PC-3 (cell line): ENCODE results near the gene GORAB. TPM values are rescaled to one million over a fixed set of nuclear protein-coding genes. Genes with fewer than 3 reads are reported as not detected.

Experiments used
- ATAC-seq: fragments of 200-7000 bp; cut with Tn5 transposase; 2 replicates; pipeline ENCODE4 v1.9.1; 2020; ENCODE audit warnings: mild to moderate bottlenecking, moderate library complexity
- BruUV-seq: library from RNA; stranded (reverse); fragments of 400-500 nt; replicated peaks from 2 replicates; lab custom pipeline; 2021; lab: Mats Ljungman, UMichigan
- CTCF ChIA-PET: fragments of 300-600 bp; sonication (Branson Sonifier 250); formaldehyde crosslinking; loops from one replicate; lab custom pipeline; 2022; ENCODE audit warnings: antibody characterized with exemption; lab: Charles Lee
- POLR2A ChIA-PET: fragments of 300-600 bp; sonication (Branson Sonifier 250); formaldehyde crosslinking; loops from one replicate; lab custom pipeline; 2022; ENCODE audit warnings: antibody characterized with exemption; ENCODE audit not compliant: unreplicated experiment; lab: Charles Lee
- DNase-seq: peaks from one replicate; pipeline ENCODE4 v3.0.0-alpha.2; 2015
- H2AFZ ChIP-seq: fragments of 300-600 bp; sonication (generic); 2 replicates; pipeline ENCODE4 v1.6.0; 2016; ENCODE audit warnings: antibody characterized with exemption, low read length
- H3F3A ChIP-seq: fragments of 300-600 bp; sonication (generic); one replicate; pipeline ENCODE4 v1.6.0; 2017; ENCODE audit warnings: antibody characterized with exemption, low read length, control low read depth, mild to moderate bottlenecking; ENCODE audit not compliant: unreplicated experiment
- H3K27ac ChIP-seq: fragments of 300-600 bp; sonication (generic); 2 replicates; pipeline ENCODE4 v1.5.1; 2016; ENCODE audit warnings: mild to moderate bottlenecking, low read length
- H3K27me3 ChIP-seq: fragments of 300-600 bp; sonication (generic); 2 replicates; pipeline ENCODE4 v1.6.1; 2016; ENCODE audit warnings: low read length, mixed read lengths
- H3K36me3 ChIP-seq: fragments of 300-600 bp; sonication (generic); 2 replicates; pipeline ENCODE4 v1.6.1; 2016; ENCODE audit warnings: low read depth, mixed run types, low read length, mixed read lengths
- H3K4me1 ChIP-seq: fragments of 300-600 bp; sonication (generic); 2 replicates; pipeline ENCODE4 v1.5.1; 2016; ENCODE audit warnings: low read length; ENCODE audit not compliant: insufficient read depth
- H3K4me2 ChIP-seq: fragments of 300-600 bp; sonication (generic); 2 replicates; pipeline ENCODE4 v1.6.0; 2016; ENCODE audit warnings: low read length
- H3K4me3 ChIP-seq: fragments of 300-600 bp; sonication (generic); 2 replicates; pipeline ENCODE4 v1.5.1; 2016; ENCODE audit warnings: mild to moderate bottlenecking, low read length, mixed read lengths
- H3K79me2 ChIP-seq: fragments of 300-600 bp; sonication (generic); 2 replicates; pipeline ENCODE4 v1.6.1; 2017; ENCODE audit warnings: low read length, mixed read lengths
- H3K9ac ChIP-seq: fragments of 300-600 bp; sonication (generic); 2 replicates; pipeline ENCODE4 v1.6.0; 2016; ENCODE audit warnings: mild to moderate bottlenecking, low read length
- H3K9me2 ChIP-seq: fragments of 300-600 bp; sonication (generic); replicated peaks from 2 replicates; pipeline ENCODE4 v1.6.1; 2016; ENCODE audit warnings: mixed run types, low read length, mixed read lengths
- H3K9me3 ChIP-seq: fragments of 300-600 bp; sonication (generic); 2 replicates; pipeline ENCODE4 v1.6.1; 2016; ENCODE audit warnings: low read length, mixed read lengths
- H4K20me1 ChIP-seq: fragments of 300-600 bp; sonication (generic); 2 replicates; pipeline ENCODE4 v1.6.1; 2016; ENCODE audit warnings: low read length, mixed read lengths
- CTCF ChIP-seq: fragments of 300-600 bp; sonication (generic); conservative IDR thresholded peaks from 2 replicates; pipeline ENCODE4 v1.5.1; 2017; ENCODE audit warnings: antibody characterized with exemption, low read depth, mild to moderate bottlenecking, low read length
- EZH2 ChIP-seq: fragments of 300-600 bp; sonication (generic); IDR thresholded peaks from one replicate; pipeline ENCODE4 v1.6.1; 2017; ENCODE audit warnings: antibody characterized with exemption, mild to moderate bottlenecking, low read length; ENCODE audit not compliant: unreplicated experiment
- EZH2phosphoT487 ChIP-seq: fragments of 300-600 bp; sonication (generic); IDR thresholded peaks from 2 replicates; pipeline ENCODE4 v1.6.1; 2018; ENCODE audit warnings: mild to moderate bottlenecking, antibody characterized with exemption, low read length, borderline replicate concordance
- intact Hi-C: fragments of 100-400 bp; cut with micrococcal nuclease; formaldehyde crosslinking; loops from 2 replicates; pipeline ENCODE4 v1.9.0; 2023
- total RNA-seq: library from RNA; depleted of rRNA; stranded (reverse); fragments of >200 nt; gene quantifications from 2 replicates; pipeline ENCODE4 v1.2.3, GENCODE V29; 2014

Gene GORAB
- total RNA-seq, 1 experiment from 2014 or later: 23.2 TPM

GRCh38 chr1:170539154-170539553, 7.2 kb downstream of the GORAB start:
- Histone ChIP-seq H3K27ac (no peak overlapping the region), H3K36me3 (peaks cover 51% of the 10 kb centered on the region), H3K79me2 (peaks cover 35% of the 10 kb centered on the region), H3K4me3 (no peak overlapping the region), H3K4me2 (no peak overlapping the region), H4K20me1 (no peaks in the 10 kb centered on the region), H3K9me3 (no peaks in the 10 kb centered on the region), H3K9me2 (no peaks in the 10 kb centered on the region), H3K4me1 (peaks cover 7% of the 10 kb centered on the region; the same call in 1 of the 2 replicates), H2AFZ (no peak overlapping the region), H3K9ac (no peak overlapping the region), H3K27me3 (no peaks in the 10 kb centered on the region), H3F3A (no peaks in the 10 kb centered on the region)
- no peak for DNase-seq
- BruUV-seq: no TSS peak
- no peak for ATAC-seq
- CTCF ChIA-PET: no interaction called here
- TF ChIP-seq CTCF (no peak), EZH2 (no peak), EZH2phosphoT487 (no peak)
- POLR2A ChIA-PET: no interaction called here
- intact Hi-C loops: no loop called here

DNA sequence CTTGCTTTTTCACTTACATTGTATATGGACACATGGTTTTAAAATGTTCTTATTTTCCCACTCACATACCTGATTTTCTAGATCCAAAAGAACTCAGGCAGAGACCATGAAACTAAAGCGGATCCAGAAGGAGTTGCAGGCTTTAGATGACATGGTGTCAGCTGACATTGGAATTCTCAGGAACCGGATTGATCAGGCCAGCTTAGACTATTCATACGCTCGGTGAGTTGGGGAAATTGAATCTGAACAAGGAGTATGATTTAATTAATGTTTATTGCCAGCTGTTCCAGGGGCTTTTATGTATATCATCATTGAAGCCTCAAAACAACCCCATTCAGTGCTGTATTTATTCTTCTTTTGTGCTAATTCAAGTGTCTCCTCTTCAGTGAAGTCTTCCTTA, 12.7 kb downstream of the GORAB start:
- peaks cover 14% of the 10 kb centered on the region for H3K4me1 ChIP-seq
- CTCF ChIA-PET: no interaction called here
- H3K27ac ChIP-seq: peak overlapping the region; percentile 42
- no TSS peak for BruUV-seq
- H3K9ac ChIP-seq: 0 out of 2 replicates have a peak overlapping the region, but pooled peaks have one; percentile 1
- no peaks in the 10 kb centered on the region for H4K20me1 ChIP-seq
- no peaks in the 10 kb centered on the region for H3F3A ChIP-seq
- no peak; the same call in 1 of the 2 replicates for ATAC-seq
- DNase-seq: no peak
- peaks cover 68% of the 10 kb centered on the region for H3K36me3 ChIP-seq
- intact Hi-C loops: loop anchor here (1.0 kb wide), 1 partner anchor 19 kb away; no protein-coding TSS in a partner anchor
- POLR2A ChIA-PET: interaction anchor here (0.7 kb wide), 1 partner anchor 18 kb away, joined by 4 read pairs; no protein-coding TSS in a partner anchor
- no peaks in the 10 kb centered on the region for H3K9me3 ChIP-seq
- H3K4me3 ChIP-seq: no peak overlapping the region
- H3K9me2 ChIP-seq: no peaks in the 10 kb centered on the region
- TF ChIP-seq EZH2 (no peak), CTCF (no peak), EZH2phosphoT487 (no peak)
- no peaks in the 10 kb centered on the region for H3K27me3 ChIP-seq
- no peak overlapping the region for H2AFZ ChIP-seq
- no peaks in the 10 kb centered on the region for H3K79me2 ChIP-seq
- no peak overlapping the region for H3K4me2 ChIP-seq

- no peaks in the 10 kb centered on the region for H3K9me3 ChIP-seq
- ChIA-PET CTCF (no interaction called here), POLR2A (interaction anchor here (0.7 kb wide), 1 partner anchor 17 kb away, joined by 4 read pairs; no protein-coding TSS in a partner anchor)
- H4K20me1 ChIP-seq: no peaks in the 10 kb centered on the region
- no peaks in the 10 kb centered on the region for H3K79me2 ChIP-seq
- no peaks in the 10 kb centered on the region for H3K9me2 ChIP-seq
- H3K4me2 ChIP-seq: peak overlapping the region; percentile 5
- peak overlapping the region; percentile 42 for H3K27ac ChIP-seq
- peak overlapping the region; percentile 1; the same call in 1 of the 2 replicates for H3K9ac ChIP-seq
- ATAC-seq: peak; percentile 89
- no TSS peak for BruUV-seq
- H2AFZ ChIP-seq: no peak overlapping the region
- peak; percentile 78 for DNase-seq
- TF ChIP-seq EZH2phosphoT487: no peak
- no peak for TF ChIP-seq EZH2
- no peak for TF ChIP-seq CTCF
- no peaks in the 10 kb centered on the region for H3K27me3 ChIP-seq
- H3F3A ChIP-seq: no peaks in the 10 kb centered on the region
- H3K36me3 ChIP-seq: peaks cover 70% of the 10 kb centered on the region
- peaks cover 14% of the 10 kb centered on the region for H3K4me1 ChIP-seq
- intact Hi-C loops: loop anchor here (1.0 kb wide), 1 partner anchor 18 kb away; no protein-coding TSS in a partner anchor
- H3K4me3 ChIP-seq: no peak overlapping the region
Measured at GRCh38 chr1:170545476-170545875, 13.5 kb downstream of the GORAB start.
